ENCODE measurements around the gene PTPRN2.
"Not testable (repeated sequence)": the region's sequence is repeated elsewhere in the genome, so short reads cannot be mapped to it uniquely, and the experiment has no call there.

Gene PTPRN2

DNA sequence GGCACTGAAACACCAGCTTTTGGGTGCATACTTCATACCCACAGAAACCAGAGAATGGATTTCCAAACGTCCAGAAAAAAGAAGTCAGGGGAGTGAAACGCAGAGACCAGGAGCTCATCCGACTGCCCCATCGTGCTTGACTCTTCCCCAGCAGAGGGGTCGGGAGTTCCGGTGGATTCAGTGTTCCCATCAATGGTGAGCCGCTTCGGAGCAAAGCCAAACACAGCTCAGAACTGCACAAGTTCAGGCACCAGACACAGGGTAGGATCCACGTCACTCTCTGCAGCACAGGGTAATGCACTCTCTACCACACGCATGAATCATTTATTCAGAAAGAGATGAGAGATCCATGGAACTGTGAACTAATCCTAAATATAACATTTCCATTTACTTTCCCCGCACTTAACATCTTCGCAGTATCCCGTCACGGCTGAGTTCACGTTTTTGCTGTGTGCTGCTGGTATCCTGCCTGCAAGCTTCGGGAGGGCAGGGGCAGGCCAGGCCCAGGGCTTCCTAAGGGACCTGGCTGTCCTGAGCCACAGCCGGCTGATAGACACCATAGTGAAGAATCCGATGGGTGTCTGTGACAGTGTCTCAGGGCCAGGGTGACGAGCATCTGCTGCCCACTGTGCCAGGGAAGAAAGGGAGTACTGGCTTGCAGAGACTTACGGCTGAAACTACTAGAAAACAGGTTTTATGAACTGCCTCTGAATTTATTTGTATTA lies 545.3 kb downstream of the PTPRN2 start:
- in situ Hi-C loops (cut with MboI; ENCODE audit: low sequenced_read_pairs, unreplicated experiment): no loop called here
- no peak for DNase-seq (ENCODE audit: low spot score)
- TF ChIP-seq, protein P1, sequence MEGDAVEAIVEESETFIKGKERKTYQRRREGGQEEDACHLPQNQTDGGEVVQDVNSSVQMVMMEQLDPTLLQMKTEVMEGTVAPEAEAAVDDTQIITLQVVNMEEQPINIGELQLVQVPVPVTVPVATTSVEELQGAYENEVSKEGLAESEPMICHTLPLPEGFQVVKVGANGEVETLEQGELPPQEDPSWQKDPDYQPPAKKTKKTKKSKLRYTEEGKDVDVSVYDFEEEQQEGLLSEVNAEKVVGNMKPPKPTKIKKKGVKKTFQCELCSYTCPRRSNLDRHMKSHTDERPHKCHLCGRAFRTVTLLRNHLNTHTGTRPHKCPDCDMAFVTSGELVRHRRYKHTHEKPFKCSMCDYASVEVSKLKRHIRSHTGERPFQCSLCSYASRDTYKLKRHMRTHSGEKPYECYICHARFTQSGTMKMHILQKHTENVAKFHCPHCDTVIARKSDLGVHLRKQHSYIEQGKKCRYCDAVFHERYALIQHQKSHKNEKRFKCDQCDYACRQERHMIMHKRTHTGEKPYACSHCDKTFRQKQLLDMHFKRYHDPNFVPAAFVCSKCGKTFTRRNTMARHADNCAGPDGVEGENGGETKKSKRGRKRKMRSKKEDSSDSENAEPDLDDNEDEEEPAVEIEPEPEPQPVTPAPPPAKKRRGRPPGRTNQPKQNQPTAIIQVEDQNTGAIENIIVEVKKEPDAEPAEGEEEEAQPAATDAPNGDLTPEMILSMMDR (IDR thresholded peaks at IDR 0.05; ENCODE audit: borderline replicate concordance, control extremely low read depth, extremely low read depth, insufficient read depth, missing control alignments): no peak

DNA sequence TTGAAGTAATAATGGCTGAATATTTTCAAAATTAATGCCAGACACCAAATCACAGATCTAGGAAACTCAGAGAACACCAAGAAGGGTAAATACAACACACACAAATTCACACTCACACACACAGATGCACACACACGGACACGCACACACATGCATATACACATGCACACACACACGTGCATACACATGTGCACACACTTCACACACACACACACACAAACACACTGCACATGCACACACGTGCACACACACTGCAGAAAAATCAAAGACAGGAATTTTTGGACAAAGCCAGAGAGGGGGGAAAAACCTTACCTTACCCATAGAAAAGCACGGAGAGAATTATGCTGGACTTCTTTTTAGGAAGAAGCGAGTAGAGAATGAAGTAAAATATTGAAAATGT lies 547.4 kb downstream of the PTPRN2 start:
- TF ChIP-seq, protein P1 (IDR thresholded peaks at IDR 0.05; ENCODE audit: borderline replicate concordance, control extremely low read depth, extremely low read depth, insufficient read depth, missing control alignments): no peak
- no peak for DNase-seq (ENCODE audit: low spot score)
- in situ Hi-C loops (cut with MboI; ENCODE audit: low sequenced_read_pairs, unreplicated experiment): no loop called here

DNA sequence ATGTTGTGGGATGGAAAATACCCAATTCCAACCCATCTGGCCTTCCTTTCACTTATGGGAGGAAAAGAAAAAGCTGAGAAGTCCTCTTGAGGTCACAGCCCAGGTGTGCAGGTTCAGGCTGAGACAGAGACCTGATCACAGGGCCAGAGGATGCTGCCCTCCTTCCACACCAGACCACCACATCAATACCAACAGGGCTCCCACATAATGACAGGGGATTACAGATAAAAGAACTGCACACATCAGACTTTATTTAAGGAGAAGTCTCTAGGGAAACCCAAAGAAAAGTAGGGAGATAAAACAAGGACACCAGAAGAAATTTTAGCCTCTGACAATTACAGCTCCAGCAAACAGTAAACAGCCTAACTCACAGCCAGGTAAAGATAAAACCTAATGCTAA lies 548.4 kb downstream of the PTPRN2 start:
- DNase-seq (ENCODE audit: low spot score): no peak
- TF ChIP-seq, protein P1 (IDR thresholded peaks at IDR 0.05; ENCODE audit: borderline replicate concordance, control extremely low read depth, extremely low read depth, insufficient read depth, missing control alignments): no peak
- in situ Hi-C loops (cut with MboI; ENCODE audit: low sequenced_read_pairs, unreplicated experiment): no loop called here

- TF ChIP-seq, protein P1 (IDR thresholded peaks at IDR 0.05; ENCODE audit: borderline replicate concordance, control extremely low read depth, extremely low read depth, insufficient read depth, missing control alignments): no peak
- no peak for DNase-seq (ENCODE audit: low spot score)
- in situ Hi-C loops (cut with MboI; ENCODE audit: low sequenced_read_pairs, unreplicated experiment): no loop called here
These were observed 550.4 kb downstream of the PTPRN2 start for GRCh38 chr7:158037211-158037610.

DNA sequence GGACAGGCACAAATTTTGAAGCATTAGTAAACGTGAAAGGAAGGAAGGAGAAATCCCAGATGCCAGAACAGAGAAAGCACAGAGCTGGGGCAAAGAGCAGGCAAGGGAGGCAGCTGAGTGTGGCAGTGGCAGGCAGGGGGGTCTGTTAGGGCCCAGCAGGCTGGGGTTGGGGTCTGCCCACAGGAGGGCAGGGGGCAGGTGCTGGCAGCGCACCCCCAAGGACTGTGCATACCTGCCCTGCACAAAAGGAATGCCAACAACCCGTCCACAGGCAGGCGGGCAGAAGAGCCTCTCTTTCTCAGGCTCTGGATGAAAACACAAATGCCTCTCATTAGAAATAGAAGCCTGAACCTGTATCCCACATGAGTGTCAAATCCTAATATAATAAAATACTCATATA lies 552.3 kb downstream of the PTPRN2 start:
- DNase-seq (ENCODE audit: low spot score): no peak
- TF ChIP-seq, protein P1 (IDR thresholded peaks at IDR 0.05; ENCODE audit: borderline replicate concordance, control extremely low read depth, extremely low read depth, insufficient read depth, missing control alignments): no peak
- in situ Hi-C loops (cut with MboI; ENCODE audit: low sequenced_read_pairs, unreplicated experiment): no loop called here

DNA sequence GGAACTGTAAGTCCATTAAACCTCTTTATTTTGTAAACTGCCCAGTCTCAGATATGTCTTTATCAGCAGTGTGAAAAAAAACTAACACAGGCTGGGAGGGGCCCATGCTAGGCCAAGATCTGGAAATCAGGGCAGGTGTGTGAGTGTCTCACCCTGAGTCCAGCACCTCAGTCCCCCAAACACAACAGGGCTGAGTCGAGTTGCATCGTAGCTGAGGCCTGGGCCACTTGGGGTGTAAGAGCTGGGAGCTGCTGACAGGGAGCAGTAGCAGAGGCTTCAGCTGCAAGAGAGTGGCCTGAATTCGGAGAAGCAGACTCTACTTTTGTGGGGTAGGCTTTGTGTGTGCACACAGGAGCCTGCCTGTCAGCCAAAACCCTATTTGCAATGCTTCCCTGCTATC lies 553.1 kb downstream of the PTPRN2 start:
- TF ChIP-seq, protein P1 (IDR thresholded peaks at IDR 0.05; ENCODE audit: borderline replicate concordance, control extremely low read depth, extremely low read depth, insufficient read depth, missing control alignments): no peak
- DNase-seq (ENCODE audit: low spot score): no peak
- in situ Hi-C loops (cut with MboI; ENCODE audit: low sequenced_read_pairs, unreplicated experiment): no loop called here

- DNase-seq (ENCODE audit: low spot score); in situ Hi-C loops (cut with MboI; ENCODE audit: low sequenced_read_pairs, unreplicated experiment): not testable (repeated sequence)
These were observed 553.7 kb downstream of the PTPRN2 start for GRCh38 chr7:158033925-158034324.
